EH (cell line): ENCODE measurements around the gene TEN1.

Experiments used
- DNase-seq: peaks from one replicate; pipeline ENCODE4 v3.0.0-alpha.2; 2015; ENCODE audit warnings: low read depth

Gene TEN1

DNA sequence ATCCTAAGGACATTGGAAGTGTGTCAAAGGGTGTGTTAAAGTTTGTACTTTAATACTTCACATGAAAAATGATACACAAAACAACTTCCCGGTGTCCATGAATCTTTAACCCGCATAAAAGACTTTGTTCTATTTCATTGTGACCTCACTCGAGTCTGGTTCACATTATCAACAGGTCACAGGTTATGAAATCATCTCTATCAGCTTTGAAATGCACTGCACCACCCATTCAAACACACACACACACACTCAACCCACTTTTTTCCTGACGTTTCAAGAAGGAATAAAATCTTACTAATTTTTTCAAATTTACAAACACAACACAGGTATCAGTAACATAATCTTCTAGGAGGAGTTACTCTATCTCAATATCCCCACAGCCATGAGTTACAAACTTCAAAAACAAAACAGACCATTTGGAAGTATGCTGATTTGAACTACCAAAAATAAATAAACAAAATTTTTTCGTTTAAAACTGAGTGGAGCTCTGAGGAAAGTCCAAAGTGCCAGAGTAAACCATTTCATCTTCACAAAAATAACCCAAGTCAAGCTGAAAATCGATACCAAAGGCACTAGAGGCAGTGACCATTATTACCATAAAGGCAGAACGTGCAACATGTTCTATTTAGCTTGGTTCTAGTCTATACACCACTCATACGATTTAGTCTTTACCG, 2.7 kb upstream of the TEN1 start:
- DNase-seq: no peak

DNA sequence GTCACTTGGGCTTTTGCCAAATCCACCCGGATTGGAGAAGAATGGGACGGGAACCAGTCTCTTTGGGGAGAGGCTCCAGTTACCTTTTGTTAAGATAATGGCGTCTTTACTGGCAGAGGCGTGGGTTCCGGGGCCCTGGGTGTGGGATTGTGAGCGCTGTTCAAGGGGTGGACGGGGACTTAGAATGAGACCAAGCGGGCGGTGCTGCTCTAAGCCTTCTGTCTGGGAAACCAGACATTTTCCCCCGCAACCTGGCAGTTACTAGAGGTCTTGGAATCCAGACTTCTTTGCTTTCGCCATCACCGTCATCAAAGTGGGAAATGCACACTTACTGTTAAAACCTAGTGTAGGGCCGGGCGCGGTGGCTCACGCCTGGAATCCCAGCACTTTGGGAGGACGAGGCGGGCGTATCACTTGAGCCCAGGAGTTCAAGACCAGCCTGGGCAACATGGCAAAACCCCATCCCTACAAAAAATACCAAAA, 706 bp downstream of the TEN1 start:
- DNase-seq: peak; percentile 75

DNA sequence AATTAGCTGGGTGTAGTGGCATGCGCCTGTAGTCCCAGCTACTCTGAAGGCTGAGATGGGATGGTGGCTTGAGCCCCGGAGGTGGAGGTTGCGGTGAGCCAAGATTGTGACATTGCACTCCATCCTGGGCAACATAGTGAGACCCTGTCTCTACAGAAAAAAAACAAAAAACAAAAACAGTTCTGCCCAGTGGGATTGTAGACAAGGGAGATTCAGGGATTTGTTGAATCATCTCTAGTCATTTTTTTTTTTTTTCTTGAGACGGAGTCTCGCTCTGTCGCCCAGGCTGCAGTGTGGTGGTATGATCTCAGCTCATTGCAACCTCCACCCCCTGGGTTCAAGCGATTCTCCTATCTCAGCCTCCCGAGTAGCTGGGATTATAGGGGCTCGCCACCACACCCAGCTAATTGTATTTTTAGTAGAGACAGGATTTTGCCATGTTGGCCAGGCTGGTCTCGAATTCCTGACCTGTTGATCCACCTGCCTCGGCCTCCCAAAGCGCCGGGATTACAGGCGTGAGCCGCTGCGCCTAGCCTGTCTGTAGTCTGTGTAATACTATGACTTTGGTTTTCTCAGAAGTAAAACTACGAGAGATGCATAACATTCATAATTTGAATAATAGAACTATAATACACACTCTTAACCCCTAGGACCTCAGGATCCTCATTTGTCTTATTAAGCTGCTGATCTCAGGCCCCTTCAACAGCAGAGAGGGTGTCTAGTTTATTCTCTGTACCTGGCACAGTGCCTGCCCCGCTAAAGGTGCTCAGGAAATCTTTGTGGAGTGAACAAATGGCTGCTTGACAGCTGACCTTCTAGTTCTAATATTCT, 1.4 kb downstream of the TEN1 start:
- no peak for DNase-seq

DNA sequence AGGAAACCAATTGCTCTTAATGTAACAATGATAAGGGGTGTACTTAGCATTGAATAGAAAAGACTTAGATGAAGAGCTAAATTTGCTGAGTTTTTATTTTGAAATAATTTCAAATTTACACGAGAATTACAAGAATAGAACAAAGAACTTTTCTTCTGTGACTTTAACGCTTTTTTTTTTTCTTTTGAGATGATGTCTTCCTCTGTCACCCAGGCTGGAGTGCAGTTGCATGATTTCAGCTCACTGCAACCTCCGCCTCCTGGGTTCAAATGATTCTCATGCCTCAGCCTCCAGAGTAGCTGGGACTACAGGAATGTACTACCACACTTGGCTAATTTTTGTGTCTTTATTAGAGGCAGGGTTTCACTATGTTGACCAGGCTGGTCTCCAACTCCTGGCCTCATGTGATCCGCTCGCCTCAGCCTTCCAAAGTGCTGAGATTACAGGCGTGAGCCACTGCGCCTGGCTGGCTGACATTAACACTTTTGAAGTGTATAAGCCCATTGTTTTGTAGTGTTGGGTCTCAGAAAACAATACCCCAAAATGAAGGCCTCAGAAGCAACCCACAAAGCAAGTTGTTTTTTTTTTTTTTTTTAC, 2.1 kb downstream of the TEN1 start:
- DNase-seq: no peak

DNA sequence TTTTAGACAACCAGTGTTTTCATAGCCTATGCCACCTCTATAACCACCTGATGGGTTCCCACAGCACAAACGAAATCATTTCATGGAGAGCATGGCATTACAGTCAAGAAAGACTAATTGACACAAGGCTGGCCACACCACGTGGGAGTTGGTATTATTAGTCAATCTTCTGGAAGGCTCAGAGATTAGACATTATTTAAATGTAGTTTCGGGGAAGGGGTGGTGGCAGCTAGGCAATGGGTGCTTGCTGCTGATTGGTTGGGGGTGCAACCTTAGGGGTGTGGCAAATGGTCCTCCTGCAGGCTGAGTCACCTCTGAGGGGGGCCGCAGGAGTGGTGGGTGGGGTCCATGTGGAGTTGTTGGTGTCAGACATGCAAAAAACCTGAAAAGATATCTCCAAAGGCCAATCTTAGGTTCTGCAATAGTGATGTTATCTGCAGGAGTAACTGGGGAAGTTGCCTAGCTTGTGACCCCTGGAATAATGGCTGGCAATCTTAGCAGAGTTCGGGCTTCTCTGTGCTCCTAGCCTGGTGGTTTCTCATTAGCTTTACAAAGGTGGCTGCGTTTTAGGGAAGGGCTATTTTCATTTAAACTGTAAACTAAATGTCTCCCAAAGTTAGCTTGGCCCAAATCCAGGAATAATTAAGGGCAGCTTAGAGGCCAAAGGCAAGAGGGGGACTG, 4.6 kb downstream of the TEN1 start:
- DNase-seq: no peak

DNA sequence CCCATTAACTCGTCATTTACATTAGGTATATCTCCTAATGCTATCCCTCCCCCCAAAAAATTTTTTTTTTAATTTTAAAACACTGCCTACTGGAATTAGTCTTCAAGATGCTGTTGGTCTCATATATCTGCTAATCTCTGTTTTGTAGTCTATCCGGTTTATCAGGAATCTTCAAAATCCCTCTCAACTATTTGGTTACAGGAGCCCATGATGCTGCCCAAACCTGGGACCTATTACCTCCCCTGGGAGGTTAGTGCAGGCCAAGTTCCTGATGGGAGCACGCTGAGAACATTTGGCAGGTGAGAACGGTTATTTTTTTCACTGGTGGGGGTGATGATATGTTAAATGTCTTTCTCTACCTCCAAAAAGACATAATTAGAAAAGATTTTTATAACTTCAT, 6.9 kb downstream of the TEN1 start:
- DNase-seq: no peak

DNA sequence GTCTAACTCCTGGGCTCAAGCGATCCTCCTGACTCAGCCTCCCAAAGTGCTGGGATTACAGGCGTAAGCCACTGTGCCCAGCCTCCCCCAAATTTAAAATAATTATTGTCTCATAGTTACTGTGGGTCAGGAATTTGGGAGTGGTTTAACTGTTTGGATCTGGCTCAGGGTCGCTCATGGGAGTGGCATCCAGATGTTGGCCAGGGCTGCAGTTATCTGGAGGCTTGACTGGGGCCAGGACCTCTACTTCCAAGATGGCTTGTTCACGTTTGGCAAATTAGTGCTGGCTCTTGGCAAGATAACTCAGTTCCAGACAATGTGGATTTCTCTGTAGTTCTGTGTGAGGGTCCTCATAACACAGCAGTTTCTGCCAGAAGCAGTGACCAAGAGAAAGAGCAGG, 8.0 kb downstream of the TEN1 start:
- no peak for DNase-seq

DNA sequence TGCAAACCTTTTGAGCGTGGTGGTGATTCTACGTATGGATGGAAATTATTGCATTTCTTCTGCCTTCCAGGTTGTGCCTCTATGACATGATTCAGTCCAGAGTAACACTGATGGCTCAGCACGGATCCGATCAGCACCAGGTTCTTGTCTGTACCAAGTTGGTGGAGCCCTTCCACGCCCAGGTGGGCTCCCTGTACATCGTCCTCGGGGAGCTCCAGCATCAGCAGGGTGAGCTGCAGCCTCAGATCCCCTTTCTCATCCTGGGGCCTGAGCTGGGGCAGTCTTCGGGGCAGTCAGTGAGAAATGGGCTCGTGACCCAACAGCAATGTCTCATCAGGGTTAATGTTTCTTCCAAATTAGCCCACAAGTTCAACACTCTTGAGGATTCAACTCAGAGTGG, 12.4 kb downstream of the TEN1 start:
- DNase-seq: no peak

DNA sequence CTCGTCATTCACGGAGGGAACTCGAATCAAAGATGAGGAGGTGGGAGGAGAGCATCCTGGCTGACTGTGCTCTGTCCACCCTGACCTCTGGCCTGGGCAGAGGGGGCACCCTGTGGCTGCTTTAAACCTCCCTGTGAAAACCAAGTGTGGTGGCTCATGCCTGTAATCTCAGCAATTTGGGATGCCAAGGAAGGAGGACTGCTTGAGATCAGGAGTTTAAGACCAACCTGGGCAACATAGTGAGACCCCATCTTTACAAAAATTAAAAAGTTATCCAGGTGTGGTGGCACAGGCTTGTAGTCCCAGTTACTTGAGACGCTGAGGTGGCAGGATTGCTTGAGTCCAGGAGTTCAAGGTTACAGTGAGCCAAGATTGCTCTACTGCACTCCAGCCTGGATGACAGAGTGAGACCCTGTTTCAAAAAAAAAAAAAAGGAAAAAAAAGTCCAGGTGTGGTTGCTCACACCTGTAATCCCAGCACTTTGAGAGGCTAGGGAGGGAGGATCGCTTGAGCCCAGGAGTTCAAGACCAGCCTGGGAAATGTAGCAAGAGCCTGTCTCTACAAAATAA, 15.8 kb downstream of the TEN1 start:
- DNase-seq: no peak

DNA sequence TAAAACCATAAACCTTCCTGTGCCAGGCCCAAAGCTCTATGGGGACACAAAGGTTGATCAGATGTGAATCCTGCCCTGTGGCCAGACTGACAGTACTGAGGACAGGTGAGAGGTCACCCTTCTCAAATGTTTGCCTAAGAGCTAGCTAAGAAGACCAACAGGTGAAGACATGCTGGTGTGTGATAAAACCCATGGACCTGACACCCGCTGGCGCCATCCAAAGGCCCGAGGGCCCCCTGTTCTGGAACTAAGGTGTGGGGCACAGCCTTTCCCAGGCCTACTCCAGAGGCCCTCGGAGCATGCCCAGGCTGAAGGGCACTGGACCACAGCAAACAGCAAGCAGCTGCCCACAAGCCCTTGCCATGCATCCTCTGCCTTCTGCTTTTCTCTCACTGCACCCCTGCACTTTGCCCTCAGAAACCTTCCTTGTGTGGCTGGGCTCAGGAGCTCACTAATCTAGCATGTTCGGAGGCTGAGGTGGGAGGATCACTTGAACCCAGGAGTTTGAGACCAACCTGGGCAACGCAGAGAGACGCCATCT, 16.4 kb downstream of the TEN1 start:
- DNase-seq: no peak

DNA sequence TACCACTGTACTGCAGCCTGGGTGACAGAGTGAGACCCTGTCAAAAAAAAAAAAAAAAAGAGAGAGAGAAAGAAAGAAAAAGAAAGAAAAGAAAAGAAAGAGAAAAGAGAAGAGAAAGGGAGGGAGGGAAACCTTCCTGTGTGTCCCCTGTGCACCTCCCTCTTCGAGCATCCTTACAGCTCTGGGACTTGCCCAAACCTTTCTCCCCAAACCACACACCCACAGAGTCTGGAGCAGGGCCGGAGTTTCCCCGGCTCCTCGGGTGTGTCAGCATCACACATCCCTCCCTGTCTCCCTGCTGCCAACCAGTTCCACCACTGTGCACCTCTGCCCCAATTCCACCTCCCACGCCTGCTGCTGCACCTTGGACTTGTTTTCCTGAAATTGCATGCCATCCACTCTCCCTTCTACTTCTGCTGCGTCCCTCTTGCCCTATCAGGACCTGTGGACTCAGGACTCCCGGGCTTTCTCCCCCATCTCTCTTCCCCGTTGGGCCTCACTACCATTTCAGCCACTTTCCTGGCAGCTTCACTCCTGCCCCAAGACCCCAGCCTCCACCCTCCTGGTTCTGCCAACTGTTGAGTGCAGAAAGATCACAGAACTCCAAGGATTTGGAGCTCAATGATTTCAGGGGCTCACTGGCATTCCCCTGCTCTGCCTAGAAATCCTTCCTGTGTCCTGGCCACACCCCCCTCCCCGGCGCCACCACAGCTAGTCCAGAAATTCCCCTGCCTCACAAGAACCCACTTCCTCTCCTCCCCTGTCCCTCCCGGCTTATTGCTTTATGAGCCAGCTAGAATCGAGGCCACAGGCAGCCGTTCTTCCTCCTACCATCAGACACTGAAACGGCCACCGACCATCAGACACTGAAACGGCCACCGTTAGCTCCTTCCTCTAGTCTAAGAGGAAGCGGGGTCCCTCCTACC, 17.9 kb downstream of the TEN1 start:
- peak; percentile 81 for DNase-seq

DNA sequence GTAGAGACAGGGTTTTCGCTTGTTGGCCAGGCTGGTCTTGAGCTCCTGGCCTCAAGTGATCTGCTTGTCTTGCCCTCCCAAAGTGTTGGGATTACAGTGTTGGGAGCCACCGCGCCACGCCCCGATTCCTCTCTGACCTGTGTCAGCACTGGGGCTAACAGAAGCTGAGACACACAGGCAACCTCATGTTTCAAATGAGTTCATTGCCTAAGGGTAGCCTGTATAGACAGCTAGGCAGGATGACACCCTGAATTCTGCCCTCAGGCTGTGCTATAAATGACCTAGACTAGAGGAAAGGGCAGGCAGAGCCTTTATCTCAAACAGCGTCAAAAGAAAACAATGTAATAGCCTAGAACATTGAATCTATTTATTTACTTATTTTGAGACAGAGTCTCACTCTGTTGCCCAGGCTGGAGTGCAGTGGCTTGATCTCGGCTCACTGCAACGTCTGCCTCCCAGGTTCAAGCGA, 19.3 kb downstream of the TEN1 start:
- peak; percentile 47 for DNase-seq

DNA sequence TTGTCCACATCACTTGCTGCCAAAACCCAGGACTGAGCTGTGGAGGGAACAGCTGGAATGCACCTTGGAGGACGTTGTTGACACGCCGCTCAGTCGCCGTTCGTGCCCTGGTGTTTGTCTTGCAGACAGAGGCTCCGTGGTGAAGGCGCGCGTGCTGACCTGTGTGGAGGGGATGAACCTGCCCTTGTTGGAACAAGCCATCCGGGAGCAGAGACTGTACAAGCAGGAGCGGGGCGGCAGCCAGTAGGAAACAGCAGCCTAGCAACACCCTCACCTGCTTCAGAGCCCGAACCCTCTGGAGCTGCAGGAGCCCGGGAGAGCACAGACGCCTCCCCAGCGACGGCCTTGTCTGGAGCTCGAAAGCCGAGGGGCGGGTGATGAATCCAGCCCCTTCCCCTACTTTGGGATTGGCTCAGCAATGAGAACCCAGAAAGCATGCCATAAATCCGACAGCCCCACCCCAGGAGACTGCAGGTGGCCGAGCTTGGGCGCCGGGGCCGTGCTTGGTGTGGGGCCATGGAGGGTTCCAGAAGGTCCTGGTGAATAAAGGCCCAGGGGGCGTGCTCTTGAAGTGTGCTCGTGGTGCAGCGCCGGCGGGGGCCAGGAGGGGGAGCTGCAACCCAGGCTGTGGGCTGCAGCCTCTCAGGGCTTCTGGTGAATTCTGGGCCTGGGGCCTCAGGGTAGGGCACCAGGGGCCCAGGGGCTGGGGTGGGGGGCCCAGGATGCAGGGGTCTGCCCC, 21.1 kb downstream of the TEN1 start:
- DNase-seq: peak; percentile 44

DNA sequence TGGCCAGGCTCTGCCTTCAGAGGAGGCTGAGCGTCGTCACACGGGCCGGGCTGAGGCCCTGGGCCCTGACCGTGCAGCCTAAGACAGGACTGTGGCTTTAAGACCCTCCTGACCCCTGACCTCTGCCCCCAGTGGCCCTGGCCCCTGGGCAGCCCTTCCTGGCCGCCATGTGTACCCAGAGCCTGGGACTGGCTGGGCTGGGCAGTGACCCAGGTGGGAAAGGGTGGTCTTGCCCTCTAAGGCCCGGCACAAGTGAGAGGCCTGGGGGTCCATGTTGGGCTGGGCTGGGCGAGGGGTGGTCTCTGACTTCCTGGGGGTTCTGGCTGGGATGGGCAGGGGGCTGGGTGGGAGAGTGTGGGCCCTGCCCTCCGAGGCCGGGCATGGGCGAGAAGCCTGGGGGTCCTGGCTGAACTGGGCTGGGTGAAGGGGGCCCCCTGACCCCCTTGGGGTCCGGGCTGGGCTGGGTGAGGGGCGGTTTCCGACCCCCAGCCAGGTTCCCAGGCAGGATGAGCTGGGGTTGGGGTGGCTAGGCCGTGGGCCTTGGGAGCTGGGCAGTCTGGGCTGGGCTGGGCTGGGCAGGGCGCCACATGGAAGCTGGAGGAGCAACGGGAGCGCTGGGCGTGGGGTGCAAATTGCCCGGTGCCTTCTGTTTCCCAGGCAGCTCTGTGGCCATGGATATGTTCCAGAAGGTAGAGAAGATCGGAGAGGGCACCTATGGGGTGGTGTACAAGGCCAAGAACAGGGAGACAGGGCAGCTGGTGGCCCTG, 21.9 kb downstream of the TEN1 start, which contains the start of gene CDK3:
CDK3 (plus strand) TSS at position 101 of the 767 bp plus-strand sequence; CDS start at position 672, 571 bp downstream.
- no peak for DNase-seq

DNA sequence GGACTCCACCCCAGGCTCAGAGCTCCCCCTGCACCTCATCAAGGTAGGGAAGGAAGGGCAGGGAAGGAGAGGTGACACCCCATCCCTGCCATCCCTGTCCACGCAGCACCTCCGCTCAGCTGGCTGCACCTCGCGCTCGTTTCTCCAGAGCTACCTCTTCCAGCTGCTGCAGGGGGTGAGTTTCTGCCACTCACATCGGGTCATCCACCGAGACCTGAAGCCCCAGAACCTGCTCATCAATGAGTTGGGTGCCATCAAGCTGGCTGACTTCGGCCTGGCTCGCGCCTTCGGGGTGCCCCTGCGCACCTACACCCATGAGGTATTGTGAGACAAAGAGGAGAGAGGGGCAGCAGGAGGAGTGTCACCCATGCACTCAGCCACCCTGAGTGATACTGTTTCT, 23.1 kb downstream of the TEN1 start:
- DNase-seq: no peak

DNA sequence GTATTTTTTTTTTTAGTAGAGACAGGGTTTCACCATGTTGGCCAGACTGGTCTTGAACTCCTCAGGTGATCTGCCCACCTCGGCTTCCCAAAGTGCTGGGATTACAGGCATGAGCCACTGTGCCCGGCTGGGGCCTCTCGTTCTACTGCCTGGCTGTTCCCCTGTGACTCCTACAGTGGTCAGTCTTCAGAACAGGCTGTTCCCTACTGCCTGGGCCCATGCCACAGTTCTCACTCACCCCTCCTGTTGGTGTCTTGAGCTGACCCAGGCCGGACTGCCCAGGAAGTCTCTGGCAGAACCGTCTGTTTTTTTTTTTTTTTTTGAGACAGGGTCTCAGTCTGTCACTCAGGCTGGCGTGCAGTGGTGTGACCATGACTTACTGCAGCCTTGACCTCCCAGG, 24.9 kb downstream of the TEN1 start:
- DNase-seq: no peak

DNA sequence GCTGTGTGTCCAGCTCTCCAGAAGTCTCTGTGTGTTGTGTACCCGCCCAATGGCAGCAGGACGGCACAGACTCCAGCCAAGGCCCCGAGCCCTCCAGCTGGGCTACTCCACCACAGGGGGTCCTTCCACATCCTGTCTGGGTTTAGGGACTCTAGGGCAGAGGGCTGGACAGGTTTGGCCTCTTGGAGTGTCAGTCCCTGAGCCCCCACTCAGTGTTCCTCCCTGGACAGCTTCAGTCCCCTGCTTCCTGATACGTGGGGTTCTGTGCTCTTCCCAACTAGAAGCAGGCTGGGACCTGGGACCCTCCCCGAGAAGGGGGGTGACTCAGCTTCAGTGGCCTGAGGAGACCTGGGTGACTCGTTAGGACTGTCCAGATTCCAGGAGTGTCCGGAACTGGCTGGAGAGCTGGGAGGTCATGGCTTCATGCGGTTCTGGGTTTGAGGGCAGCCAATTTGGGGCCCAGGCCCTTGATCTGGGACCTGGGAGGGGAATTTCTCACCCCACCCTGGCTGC, 25.8 kb downstream of the TEN1 start:
- peak; percentile 23 for DNase-seq

DNA sequence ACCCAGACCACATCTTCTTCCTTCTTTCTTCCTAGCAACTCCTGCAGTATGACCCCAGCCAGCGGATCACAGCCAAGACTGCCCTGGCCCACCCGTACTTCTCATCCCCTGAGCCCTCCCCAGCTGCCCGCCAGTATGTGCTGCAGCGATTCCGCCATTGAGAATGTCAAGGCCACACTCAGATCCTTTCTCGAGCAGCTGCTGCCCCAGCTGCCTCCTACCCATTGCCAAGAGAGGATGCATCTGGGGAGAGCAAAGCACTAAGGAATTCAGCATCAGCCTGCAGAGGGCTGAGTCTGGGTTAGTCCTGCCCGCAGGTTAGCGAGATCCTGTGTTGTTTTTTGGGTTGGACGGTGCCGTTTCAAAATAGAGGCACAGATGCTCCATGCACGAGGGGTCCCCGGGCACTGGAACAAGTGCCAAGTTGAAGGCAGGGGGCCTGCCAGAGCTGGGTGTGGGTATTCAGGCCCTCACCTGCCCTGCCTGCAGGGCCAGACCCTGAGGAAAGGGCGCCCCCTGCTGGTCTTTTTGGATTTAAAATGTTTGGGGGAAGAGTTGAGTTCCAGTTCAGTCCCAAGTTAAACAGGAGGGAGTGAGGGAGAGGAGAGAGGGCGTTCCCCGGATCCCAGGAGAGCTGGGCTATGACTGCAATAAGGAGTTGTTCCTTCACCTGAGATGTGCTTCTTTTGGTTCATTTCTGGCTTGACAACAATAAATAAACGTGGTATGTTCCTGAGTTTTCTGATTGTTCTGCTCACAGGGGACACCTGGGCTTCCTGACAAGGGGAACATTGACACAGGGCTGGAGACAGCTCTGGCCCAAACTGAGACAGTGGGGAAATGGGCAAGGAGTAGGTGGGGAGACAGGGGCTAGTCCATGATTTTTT, 26.5 kb downstream of the TEN1 start:
- DNase-seq: peak; percentile 65
